Subcutaneous adipose tissue (tissue), 4 donors: ENCODE results near the gene DYNC1I1. TPM values are rescaled to one million over a fixed set of nuclear protein-coding genes. Genes with fewer than 3 reads are reported as not detected.

Experiments used
- CTCF ChIP-seq: fragments of 450-650 bp; IDR thresholded peaks from one replicate; pipeline ENCODE4 v1.5.1; 2016; ENCODE audit warnings: low read depth, mild to moderate bottlenecking, control low read depth, antibody characterized with exemption, moderate library complexity
- total RNA-seq, 4 donors: library from RNA; depleted of rRNA; stranded (reverse); fragments of >200 nt; gene quantifications; one replicate each; pipeline ENCODE4 v1.1.0, GENCODE V29; 2016

Gene DYNC1I1
- total RNA-seq, 4 donors from 2014 or later: 4.5 to 8.1 (median 5.1) TPM

- no peak for TF ChIP-seq CTCF
Observed at GRCh38 chr7:96016735-96017134, 244.4 kb downstream of the DYNC1I1 start.

GRCh38 chr7:96017877-96018276, 245.5 kb downstream of the DYNC1I1 start:
- no peak for TF ChIP-seq CTCF

GRCh38 chr7:96021568-96021967, 249.2 kb downstream of the DYNC1I1 start:
- no peak for TF ChIP-seq CTCF

- no peak for TF ChIP-seq CTCF
Observed at GRCh38 chr7:96023387-96023786, 251.0 kb downstream of the DYNC1I1 start.

GRCh38 chr7:96026010-96026409, 253.7 kb downstream of the DYNC1I1 start:
- TF ChIP-seq CTCF: no peak

- TF ChIP-seq CTCF: no peak
Observed at GRCh38 chr7:96026611-96027010, 254.3 kb downstream of the DYNC1I1 start.

- no peak for TF ChIP-seq CTCF
Observed at GRCh38 chr7:96028729-96029128, 256.4 kb downstream of the DYNC1I1 start.
